Common myeloid progenitor, CD34-positive (primary cell): ENCODE results near the gene RPS28.
A peak's percentile ranks its signal among the peaks of the same experiment; 100 is the strongest.

Source experiments
- CTCF ChIA-PET: fragments of 350-600 bp; sonication (Branson Sonifier 250); formaldehyde crosslinking; loops from one replicate; lab custom pipeline; 2021; ENCODE audit warnings: antibody characterized with exemption; lab: Charles Lee
- POLR2A ChIA-PET: fragments of 350-600 bp; sonication (Branson Sonifier 250); formaldehyde crosslinking; loops from one replicate; lab custom pipeline; 2021; ENCODE audit warnings: antibody characterized with exemption; lab: Charles Lee
- DNase-seq, 3 donors: peaks; one replicate each; pipeline versions ENCODE4 v3.0.0 to v3.0.0-alpha.2; 2013
- H3K27ac ChIP-seq, 2 experiments: 1 replicate in 1 of 2; 2 replicates in 1 of 2; pipeline ENCODE4 v1.7.0; 2013; ENCODE audit warnings: inconsistent platforms in 2 of 2, low read length in 2 of 2, mild to moderate bottlenecking in 2 of 2, low read depth in 1 of 2, moderate library complexity in 1 of 2; ENCODE audit not compliant: severe bottlenecking in 2 of 2, insufficient read depth in 1 of 2, poor library complexity in 1 of 2
- H3K27me3 ChIP-seq, 5 experiments: replicated peaks in 2 of 5; 1 replicate in 3 of 5; 2 replicates in 2 of 5; pipeline versions ENCODE4 v1.6.1 to v1.7.0; 2013; ENCODE audit warnings: low read length in 4 of 5, mild to moderate bottlenecking in 2 of 5, moderate library complexity in 2 of 5, inconsistent platforms in 1 of 5; ENCODE audit not compliant: insufficient read depth in 5 of 5, control insufficient read depth in 4 of 5
- H3K36me3 ChIP-seq, 4 experiments: 1 replicate in 2 of 4; 2 replicates in 2 of 4; pipeline versions ENCODE4 v1.6.1 to v1.7.0; 2013; ENCODE audit warnings: low read length in 3 of 4, control low read depth in 1 of 4, mild to moderate bottlenecking in 1 of 4; ENCODE audit not compliant: control insufficient read depth in 4 of 4, insufficient read depth in 4 of 4
- H3K4me1 ChIP-seq, 4 experiments: 1 replicate in 3 of 4; 2 replicates in 1 of 4; pipeline versions ENCODE4 v1.6.1 to v1.7.1; 2013; ENCODE audit warnings: low read length in 3 of 4, mild to moderate bottlenecking in 3 of 4, control low read depth in 1 of 4, inconsistent platforms in 1 of 4, moderate library complexity in 1 of 4; ENCODE audit not compliant: control insufficient read depth in 4 of 4, insufficient read depth in 4 of 4; ENCODE audit errors: control extremely low read depth in 1 of 4
- H3K4me3 ChIP-seq, 7 experiments: 1 replicate in 4 of 7; 2 replicates in 3 of 7; pipeline versions ENCODE4 v1.5.1 to v1.7.0; 2013; ENCODE audit warnings: mild to moderate bottlenecking in 7 of 7, low read length in 6 of 7, moderate library complexity in 6 of 7, inconsistent platforms in 2 of 7, low read depth in 2 of 7, control low read depth in 1 of 7; ENCODE audit not compliant: insufficient read depth in 4 of 7, control insufficient read depth in 1 of 7; ENCODE audit errors: extremely low read depth in 1 of 7
- H3K9me3 ChIP-seq, 5 experiments: 1 replicate in 4 of 5; 2 replicates in 1 of 5; pipeline versions ENCODE4 v1.6.1 to v1.7.1; 2013; ENCODE audit warnings: low read length in 4 of 5, mild to moderate bottlenecking in 2 of 5, inconsistent platforms in 1 of 5, low read depth in 1 of 5, moderate library complexity in 1 of 5; ENCODE audit not compliant: control insufficient read depth in 4 of 5, insufficient read depth in 2 of 5; ENCODE audit errors: control extremely low read depth in 1 of 5
- WGBS: methylation state at CpG from one replicate; pipeline ENCODE4 v1.1.5; 2013; ENCODE audit not compliant: insufficient coverage; 5-methylcytosine and 5-hydroxymethylcytosine counted together

Gene RPS28

GRCh38 chr19:8357007-8357521 is 35.8 kb downstream of the RPS28 start:
- ChIA-PET POLR2A (interaction anchor here (0.7 kb wide), 1 partner anchor 39 kb away, joined by 3 read pairs; no protein-coding TSS in a partner anchor), CTCF (interaction anchor here (0.8 to 5.0 kb wide), 4 partner anchors 7 to 221 kb away, joined by 3 to 21 read pairs (median 6); partner anchors contain the start of gene ANGPTL4)
- DNase-seq, result no peak
- H3K27me3 ChIP-seq, result peaks cover 0 to 22% (median 3%) of the 10 kb centered on the region in 5 experiments
- WGBS, result no CpG with 5 or more reads among the region's 4 CpGs
- peaks cover 0 to 6% (median 2%) of the 10 kb centered on the region in 4 experiments for H3K4me1 ChIP-seq
- H3K27ac ChIP-seq, result no peak overlapping the region
- H3K36me3 ChIP-seq, result no peaks in the 10 kb centered on the region
- no peaks in the 10 kb centered on the region for H3K9me3 ChIP-seq
- H3K4me3 ChIP-seq, result no peak overlapping the region

GRCh38 chr19:8358948-8359347 is 37.7 kb downstream of the RPS28 start:
- WGBS, result 96% methylated on average over 6 of the region's 6 CpGs
- Histone ChIP-seq H3K27ac (no peak overlapping the region), H3K4me1 (peaks cover 0 to 17% (median 8%) of the 10 kb centered on the region in 4 experiments), H3K36me3 (no peaks in the 10 kb centered on the region), H3K9me3 (no peaks in the 10 kb centered on the region), H3K4me3 (no peak overlapping the region), H3K27me3 (peaks cover 0 to 20% (median 5%) of the 10 kb centered on the region in 5 experiments)
- POLR2A ChIA-PET, result no interaction called here
- no peak for DNase-seq
- CTCF ChIA-PET, result interaction anchor here (1.3 to 2.4 kb wide), 3 partner anchors 12 to 18 kb away, joined by 3 to 10 read pairs (median 5); no protein-coding TSS in a partner anchor

- no peaks in the 10 kb centered on the region for H3K9me3 ChIP-seq
- WGBS, result 89% methylated on average over 8 of the region's 8 CpGs
- CTCF ChIA-PET, result interaction anchor here (1.0 to 1.3 kb wide), 2 partner anchors 16 to 26 kb away, joined by 3 read pairs; no protein-coding TSS in a partner anchor
- H3K27ac ChIP-seq, result no peak overlapping the region
- peaks cover 0 to 32% (median 9%) of the 10 kb centered on the region in 5 experiments for H3K27me3 ChIP-seq
- H3K4me1 ChIP-seq, result peaks cover 0 to 24% (median 15%) of the 10 kb centered on the region in 4 experiments
- POLR2A ChIA-PET, result no interaction called here
- no peak overlapping the region for H3K4me3 ChIP-seq
- H3K36me3 ChIP-seq, result no peaks in the 10 kb centered on the region
- DNase-seq, result no peak
Observed at GRCh38 chr19:8360196-8360595, 38.9 kb downstream of the RPS28 start.

GRCh38 chr19:8361921-8362793 is 40.9 kb downstream of the RPS28 start:
- Histone ChIP-seq H3K4me3 (no peak overlapping the region), H3K4me1 (peaks cover 0 to 25% (median 17%) of the 10 kb centered on the region in 4 experiments), H3K27me3 (peaks cover 0 to 50% (median 14%) of the 10 kb centered on the region in 5 experiments), H3K9me3 (no peaks in the 10 kb centered on the region), H3K27ac (no peak overlapping the region), H3K36me3 (no peaks in the 10 kb centered on the region)
- POLR2A ChIA-PET, result no interaction called here
- CTCF ChIA-PET, result interaction anchor here (0.6 to 3.4 kb wide), 5 partner anchors 7 to 1603 kb away, joined by 3 to 21 read pairs (median 5); no protein-coding TSS in a partner anchor
- DNase-seq, result peak; percentile 39 to 54 (median 54)
- WGBS, result 33% methylated on average over 5 of the region's 12 CpGs

- H3K36me3 ChIP-seq, result no peaks in the 10 kb centered on the region
- H3K27ac ChIP-seq, result no peak within 1 kb of the TSS
- peaks cover 0 to 37% (median 26%) of the 10 kb centered on the region in 4 experiments for H3K4me1 ChIP-seq
- H3K4me3 ChIP-seq, result peak within 1 kb of the TSS in 5 of 7 experiments; percentile 25 to 71 (median 48)
- H3K27me3 ChIP-seq, result peaks cover 0 to 62% (median 21%) of the 10 kb centered on the region in 5 experiments
- H3K9me3 ChIP-seq, result no peaks in the 10 kb centered on the region
- DNase-seq, result peak in 2 of 3 donors; percentile 50 to 61
- 1% methylated on average over 68 of the region's 81 CpGs for WGBS
- POLR2A ChIA-PET, result interaction anchor here (0.6 kb wide), 1 partner anchor 71 kb away, joined by 3 read pairs; no protein-coding TSS in a partner anchor
- CTCF ChIA-PET, result interaction anchor here (3.4 kb wide), 1 partner anchor 9 kb away, joined by 21 read pairs; no protein-coding TSS in a partner anchor
Observed at GRCh38 chr19:8363803-8364771, 42.8 kb downstream of the RPS28 start, which contains the start of gene ANGPTL4. ANGPTL4 (plus strand) TSS chr19:8364155; CDS start chr19:8364322, 167 bp downstream.

- WGBS, result 99% methylated on average over 11 of the region's 11 CpGs
- H3K4me3 ChIP-seq, result no peak overlapping the region
- no peak for DNase-seq
- H3K9me3 ChIP-seq, result no peaks in the 10 kb centered on the region
- ChIA-PET POLR2A (interaction anchor here (1.6 kb wide), 1 partner anchor 24 kb away, joined by 4 read pairs; the partner anchor contains the start of gene RAB11B), CTCF (interaction anchor here (3.4 kb wide), 1 partner anchor 11 kb away, joined by 21 read pairs; no protein-coding TSS in a partner anchor)
- no peaks in the 10 kb centered on the region for H3K36me3 ChIP-seq
- H3K27me3 ChIP-seq, result peaks cover 0 to 62% (median 21%) of the 10 kb centered on the region in 5 experiments
- no peak overlapping the region for H3K27ac ChIP-seq
- peaks cover 0 to 42% (median 30%) of the 10 kb centered on the region in 4 experiments for H3K4me1 ChIP-seq
Observed at GRCh38 chr19:8366121-8366581, 44.9 kb downstream of the RPS28 start.
